NCI-H226 (cell line): Measurements from ENCODE around the gene PARVA.

Experiments used
- DNase-seq: peaks from one replicate; pipeline ENCODE4 v3.0.0-alpha.2; 2015

The PARVA gene

DNA sequence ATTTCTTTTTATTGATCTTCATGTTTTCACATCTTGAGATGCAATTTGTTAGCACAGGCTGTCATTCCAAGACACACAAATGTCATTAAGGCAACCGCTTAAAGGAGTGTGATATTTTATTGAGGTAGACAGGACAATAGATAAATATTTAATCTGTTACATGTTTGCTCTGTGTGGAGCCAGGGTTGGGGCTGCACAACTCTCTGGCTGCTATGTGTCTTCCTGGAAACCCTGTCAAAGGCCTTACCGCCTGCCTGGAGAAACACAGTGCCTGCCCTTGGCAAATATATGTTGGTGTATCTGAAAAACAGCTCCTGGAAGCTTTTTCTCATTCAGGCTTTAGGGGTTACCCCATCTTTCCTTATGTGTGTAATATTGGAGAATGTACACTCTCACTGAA, 157.2 kb downstream of the PARVA start:
- DNase-seq: no peak

DNA sequence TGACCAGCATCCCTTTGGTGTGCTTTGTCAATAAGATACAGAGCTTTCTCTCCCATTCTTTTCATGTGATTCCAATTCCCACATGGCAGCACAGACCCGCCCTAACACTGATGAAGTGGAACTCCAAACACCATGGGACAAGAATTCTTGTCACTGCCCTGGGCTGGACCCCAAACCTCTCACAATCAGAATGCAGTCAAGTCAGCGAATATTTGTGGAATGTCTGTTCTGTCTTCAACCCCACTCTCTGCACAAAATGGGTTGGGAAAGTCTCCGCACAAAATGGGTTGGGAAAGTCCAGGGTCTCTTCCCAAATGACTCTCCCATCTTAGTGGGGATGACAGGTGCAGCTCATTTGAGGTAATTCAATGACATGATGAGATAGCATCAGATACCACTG, 157.9 kb downstream of the PARVA start:
- no peak for DNase-seq

DNA sequence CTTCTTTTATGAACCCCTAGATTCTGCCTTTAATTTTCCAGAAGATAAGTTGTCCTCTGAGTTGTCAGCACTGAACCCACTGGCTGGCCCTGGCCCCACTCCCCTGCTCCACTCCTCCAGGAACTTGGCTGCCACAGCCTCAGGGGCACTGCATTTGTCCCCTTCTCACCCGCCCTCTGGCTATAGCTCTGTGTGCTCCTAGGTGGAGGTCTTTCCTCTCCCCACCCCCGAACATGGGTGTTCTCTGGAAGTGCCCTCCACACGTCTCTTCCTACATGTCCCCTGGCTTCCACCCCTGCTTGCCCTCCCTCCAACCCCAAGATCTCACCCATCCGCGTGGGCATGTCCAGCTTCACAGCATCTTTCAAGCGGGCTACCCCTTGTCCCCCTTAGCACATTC, 159.2 kb downstream of the PARVA start:
- DNase-seq: no peak

DNA sequence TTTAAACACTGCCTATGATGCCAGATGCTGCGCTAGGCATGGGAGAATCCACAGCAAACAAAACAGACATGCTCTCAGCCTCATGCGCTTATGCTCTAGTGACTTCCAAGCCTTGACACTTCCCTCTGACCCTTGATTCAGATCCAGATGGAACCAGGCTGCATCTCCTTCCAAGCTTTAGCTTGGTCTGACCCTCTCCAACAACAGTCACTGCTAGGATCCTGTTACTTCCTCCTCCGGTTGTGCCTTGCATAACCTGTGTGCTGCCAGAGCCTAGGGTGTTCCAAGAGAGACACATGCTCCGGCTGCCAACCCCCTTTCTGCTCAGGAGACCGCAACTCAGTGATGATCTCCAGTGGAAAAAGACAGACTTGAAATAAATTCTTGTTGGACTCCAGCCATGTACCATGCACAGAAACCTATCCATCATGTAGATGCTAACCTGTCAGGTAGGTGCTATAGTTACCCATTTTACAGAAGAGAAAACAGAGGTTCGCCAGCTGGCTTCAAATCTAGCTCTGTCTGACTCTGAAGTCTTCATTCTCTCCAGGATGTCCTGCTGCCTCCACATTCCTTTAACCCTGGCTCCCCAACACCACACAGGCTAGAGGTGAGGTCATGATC, 160.5 kb downstream of the PARVA start:
- DNase-seq: no peak

DNA sequence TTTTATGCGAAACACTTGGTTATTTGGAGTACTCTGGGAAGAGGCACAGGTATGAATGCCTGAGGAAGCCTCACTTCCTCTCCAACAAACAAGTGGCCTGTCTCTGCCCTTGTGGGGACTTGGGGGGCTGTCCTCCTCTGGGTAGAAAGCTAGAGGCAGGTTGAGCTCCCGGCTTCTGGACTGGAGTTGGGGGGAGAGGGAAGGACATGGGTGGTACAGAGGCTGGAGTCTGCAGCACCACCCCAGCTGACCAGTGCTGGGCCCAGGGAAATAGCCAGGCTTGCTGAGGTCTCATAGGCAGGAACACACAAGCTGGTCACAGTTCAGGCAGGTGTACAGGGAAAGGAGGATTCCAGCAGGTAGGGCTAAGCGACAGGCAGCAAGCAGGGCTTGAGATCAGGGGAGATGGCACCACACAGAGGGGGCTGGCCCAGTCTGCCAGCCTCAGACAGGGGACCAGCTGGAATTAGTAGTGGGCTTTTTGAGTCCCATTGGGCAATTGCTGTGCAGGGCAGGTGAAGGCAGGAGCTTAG, 161.6 kb downstream of the PARVA start:
- no peak for DNase-seq

DNA sequence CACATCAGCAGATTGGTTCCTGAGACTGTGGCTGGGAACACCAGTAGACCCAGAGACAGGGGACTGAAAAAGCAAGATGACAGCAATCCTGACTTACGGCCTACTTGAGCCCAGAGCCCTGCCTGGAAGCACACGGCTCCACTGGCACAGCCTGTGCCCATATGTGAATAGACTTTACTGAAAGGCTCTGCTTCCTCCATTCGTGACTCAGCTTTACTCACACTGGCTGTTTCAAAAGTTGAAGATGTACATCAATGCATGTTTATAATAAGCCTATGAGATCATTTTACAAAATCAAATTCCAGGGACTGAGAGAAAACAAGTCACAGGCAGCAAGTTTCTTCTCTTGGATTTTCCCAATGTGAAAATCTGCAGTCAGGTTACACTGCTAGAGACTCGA, 162.2 kb downstream of the PARVA start:
- DNase-seq: peak; percentile 81

DNA sequence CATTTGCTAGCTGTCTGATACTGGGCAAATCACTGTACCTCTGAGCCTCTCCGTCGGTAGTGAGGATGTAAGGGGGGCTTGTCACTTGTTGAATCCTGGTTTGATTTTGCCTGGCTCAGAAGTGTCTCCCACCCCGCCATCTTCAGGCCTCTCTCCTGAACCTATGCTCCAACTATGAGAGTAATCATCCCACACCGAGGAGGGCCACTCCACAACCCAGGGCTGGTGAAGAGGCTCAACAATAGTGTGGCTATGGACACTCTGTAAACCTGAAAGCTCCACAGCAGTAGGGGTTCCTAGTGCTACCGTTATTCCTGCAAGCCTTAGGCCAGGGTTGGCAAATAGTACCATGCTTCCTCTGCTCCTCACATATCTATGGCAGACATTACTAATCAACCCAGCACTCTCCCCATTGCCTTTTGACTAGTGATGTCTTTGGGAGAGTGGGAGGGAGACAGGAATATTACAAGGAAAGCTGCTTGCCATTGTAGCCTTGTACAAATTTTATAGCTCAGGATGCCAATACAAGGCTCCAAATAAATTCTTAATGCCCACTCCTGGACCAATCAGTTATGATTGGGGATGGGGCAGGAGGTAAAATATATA, 162.8 kb downstream of the PARVA start:
- peak; percentile 71 for DNase-seq

DNA sequence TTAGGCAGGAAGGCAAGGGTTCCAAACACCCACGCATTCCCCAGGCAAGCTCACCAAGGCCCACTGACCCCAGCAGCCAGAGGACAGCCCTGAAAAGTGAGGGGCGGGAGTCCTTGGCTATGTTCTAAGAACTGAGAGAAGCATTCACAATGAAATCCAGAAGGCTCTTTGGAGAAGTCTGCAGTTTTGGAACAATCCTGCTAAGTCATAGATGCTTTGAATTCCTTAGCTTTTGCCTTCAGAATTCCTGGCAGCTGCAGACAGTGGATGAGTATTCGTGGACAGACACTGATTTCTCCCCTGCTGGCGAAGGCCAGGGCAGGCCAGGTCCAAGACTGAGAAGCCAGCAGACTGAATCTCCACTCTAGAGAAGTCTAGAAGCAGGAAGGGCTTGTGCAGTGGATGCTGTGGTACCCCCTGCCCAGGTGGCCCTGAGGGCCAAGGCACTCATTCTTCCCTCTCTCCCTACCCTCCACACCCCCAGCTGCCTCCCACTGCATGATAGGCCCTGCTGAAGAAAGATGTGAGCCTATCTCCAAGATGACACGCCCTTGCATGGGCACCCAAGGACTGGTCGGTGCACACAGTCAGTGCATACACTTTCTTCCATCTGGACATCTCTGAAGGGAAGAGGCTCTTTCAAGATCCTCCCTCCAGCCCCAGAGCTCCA, 163.7 kb downstream of the PARVA start:
- DNase-seq: peak; percentile 93

DNA sequence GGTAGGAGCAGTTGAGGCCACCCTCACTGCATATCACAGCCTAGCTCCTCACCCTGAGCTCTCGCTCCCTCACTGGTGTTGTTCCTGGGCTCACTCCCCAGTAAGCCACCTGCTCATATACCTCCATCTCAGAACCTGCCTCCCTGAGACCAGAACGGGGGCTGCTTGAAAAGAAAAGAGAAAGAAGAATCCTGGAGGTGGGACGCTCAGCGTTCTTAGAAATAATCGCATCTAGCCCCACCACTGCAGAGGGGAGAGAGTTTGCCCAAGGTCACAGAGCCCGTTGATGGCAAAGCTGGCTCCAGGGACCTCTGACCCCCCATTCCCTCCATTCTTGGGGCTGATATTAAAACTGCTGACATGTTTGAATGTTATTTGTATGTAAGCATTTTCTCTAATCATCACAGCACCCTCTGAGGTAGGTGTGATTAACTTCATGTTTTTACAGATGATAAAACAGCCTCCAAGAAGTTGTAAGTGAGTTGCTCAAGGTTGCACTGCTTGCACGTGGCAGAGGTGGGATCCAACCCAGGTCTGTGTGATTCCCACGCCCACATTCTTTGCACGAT, 164.3 kb downstream of the PARVA start:
- DNase-seq: no peak

DNA sequence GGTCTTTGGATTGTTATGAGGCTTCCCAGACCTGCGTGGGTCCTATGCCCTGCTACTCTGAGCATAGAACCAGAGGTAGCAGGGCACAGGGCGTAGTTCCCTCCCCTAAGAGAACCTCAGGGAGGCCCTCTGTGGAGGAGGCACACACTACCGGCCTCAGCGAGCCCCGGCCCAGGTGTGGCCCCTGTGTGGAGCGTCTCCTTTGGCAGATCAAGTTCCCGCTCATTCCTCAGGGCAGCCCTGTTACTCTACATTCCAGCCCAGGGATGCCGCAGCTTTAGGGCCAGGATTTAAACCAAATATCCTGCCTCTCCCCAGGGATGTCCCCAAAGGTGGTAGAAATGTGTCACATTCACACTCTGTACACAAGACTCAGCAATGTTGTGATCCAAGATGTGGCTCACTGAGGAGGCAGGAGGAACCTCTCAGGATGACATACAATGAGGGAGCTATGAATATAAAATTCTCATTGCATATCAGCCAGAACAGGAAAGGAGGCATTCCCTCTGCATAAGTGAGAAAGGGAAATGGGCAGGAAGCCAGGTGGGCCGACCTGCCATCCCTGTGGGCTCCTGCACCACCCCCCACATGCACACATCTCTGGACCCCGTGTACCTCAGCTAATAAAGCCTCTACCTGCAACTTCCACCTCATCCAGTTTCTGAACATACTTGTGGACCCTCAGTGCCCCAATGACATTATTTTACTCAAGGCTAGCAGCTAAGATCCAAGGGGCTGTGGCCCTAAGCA, 165.0 kb downstream of the PARVA start:
- peak; percentile 43 for DNase-seq

DNA sequence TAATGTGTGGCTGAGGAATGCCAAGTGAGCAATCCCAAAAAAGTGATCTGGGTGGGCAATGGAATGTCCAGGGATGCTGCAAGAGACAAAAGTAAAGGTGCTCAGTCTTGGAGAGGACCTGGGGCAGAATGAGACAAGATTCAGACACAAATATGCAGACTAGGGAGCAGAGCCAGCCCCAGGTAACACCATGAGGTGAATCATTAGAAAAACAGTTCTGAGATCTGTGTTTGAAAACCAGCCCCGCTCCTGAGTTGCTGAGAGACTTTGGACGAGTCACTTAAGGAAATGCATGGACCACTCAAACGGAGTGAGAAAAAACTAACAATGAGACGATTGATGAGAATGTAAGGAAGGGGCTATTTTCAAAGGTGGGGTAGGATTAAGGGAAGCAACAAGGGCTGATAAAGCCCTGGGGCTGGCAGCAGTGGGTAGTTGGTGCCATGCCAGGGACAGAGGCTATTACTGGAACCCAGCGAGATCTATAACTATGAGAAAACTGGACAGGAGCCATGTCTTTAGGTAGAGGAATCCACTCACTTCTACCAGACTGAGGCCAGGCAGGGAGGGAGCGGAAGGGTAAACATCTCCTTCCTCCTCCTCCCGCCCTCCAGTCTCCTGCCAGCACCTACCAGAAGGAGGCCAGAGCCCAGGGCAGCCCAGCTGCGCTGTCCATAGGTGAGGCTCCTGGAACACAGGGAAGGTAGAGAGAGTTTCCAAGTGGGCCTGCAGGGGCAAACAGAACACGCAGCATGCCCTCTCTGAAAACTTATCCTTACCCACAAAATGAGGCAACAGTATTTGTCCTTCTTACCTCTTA, 166.4 kb downstream of the PARVA start:
- DNase-seq: peak; percentile 75

DNA sequence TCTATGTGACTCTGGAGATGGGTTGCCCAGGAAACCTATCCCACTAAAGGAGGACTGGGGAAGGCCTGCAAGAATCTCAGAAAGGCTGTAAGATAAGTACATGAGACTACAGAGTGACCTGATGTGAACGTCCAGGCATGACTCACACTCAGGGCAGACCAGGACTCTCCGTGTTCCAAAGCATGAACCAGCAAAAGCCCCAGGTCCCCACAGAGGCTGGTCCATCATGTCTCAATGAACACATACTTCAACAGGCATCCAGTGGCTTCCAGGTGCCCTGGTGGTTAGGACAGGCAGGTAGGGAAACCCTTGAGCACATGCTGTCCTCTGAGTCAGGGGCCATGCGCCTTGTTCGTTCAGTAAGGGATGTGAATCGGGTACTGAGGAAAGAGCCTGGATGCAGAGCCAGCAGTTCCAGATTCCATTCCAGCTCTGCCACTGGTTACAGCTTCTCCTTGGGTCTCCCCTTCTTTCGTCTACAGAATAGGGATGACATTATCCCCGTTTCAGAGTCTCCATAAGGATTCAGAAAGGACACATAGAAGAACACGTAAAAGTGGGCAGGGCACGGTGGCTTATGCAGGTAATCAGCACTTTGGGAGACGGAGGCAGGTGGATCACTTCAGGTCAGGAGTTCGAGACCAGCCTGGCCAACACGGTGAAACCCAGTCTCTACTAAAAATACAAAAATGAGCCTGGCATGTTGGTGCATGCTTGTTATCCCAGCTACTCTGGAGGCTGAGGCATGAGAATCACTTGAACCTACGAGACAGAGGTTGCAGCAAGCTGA, 167.8 kb downstream of the PARVA start:
- DNase-seq: no peak

DNA sequence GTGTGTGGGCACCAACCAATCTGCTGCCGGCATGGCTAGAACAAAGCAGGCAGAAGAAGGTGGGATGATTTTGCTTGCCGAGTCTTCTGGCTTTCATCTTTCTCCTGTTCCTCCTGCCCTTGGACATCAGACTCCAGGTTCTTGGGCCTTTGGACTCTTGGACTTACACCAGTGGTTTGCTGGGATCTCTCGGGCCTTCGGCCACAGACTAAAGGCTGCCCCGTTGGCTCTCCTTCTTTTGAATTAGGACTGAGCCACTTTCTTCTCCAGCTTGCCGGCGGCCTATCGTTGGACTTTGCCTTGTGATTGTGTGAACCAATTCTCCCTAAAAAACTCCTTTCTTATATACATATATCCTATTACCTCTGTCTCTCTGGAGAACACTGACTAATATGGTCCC, 168.8 kb downstream of the PARVA start:
- no peak for DNase-seq

DNA sequence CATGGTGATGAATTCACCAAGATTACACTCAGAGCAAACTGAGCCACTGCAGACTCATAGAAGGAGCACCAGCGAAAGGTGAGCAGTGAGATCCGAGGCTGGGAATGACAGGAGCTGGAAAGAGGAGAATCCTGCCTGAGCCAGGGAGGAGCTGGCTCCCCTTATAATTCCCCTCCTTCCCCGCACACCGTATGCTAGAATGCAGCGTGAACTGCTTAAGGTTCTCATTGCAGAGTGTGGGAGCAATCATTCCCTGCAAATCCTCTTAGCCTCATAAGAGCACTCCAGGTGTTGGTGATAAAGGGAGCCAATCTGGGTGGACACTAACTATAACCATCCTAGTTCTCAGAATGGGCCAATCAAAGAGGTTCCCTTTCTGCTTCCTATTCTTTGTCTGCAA, 169.3 kb downstream of the PARVA start:
- DNase-seq: no peak

DNA sequence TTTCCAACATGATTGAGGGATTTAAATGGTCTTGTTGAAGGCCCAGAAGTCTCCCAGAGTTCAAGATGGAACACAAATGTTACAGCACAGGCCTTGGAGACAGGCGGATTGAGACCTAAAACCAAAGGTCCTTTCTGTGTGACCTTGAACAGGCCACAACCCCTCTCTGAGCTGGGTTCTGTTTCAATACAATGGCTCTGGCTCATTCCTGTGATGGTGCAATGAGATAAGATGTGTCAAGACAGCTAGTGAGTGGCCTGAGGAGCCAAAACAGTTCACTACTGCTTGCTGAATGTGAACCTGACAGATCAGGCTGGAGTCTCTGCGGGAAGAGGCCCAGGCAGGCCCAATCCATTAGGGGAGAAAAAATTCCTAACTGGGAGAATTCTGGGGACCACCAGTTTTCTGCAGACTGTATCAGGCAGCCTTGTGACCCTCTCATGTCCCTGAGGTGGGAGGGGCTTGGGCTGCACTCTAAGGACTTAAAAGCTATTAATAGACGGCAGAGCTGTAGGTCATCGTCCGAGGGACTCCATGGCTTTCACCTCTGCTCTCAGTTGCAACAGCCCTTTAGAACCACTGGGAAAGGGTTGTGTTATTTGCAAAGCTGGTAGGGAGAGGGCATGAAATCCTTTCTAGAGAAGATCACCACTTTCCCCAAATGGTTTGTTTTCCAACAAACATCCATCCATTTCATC, 170.7 kb downstream of the PARVA start:
- DNase-seq: no peak

DNA sequence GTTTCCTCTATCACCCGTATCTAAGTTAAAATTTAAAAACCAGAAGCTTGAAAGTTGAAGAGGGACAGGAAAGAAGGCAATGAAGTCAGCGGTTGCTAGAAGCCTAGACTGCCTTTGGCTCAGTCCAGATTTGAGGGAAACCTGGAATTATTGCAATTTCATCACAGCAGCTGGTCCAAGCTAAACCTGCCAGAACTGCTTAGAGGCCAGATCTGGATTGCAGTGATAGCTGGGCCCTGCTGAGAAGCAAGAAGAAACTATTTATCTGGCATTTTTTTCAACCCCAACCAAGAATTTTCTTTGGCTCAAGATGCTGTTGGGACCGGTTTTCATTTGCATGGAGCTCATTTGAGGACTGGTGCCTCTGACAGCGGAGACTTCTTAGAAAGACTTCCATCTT, 175.3 kb downstream of the PARVA start:
- DNase-seq: no peak

DNA sequence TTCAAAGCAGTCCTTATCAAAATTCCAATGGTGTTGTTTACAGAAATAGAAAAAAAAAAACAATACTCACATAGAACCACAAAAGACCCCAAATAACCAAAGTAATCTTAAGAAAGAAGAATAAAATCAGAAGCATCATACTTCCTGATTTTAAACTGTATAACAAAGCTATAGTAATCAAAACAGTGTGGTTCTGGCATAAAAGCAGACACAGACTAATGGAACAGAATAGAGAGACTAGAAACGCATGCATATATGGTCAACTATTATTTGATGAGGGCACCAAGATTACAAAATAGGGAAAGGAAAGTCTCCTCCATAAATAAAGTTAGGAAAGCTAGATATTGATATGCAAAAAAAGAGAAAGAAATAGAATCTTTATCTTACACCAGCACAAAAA, 176.8 kb downstream of the PARVA start:
- DNase-seq: no peak

DNA sequence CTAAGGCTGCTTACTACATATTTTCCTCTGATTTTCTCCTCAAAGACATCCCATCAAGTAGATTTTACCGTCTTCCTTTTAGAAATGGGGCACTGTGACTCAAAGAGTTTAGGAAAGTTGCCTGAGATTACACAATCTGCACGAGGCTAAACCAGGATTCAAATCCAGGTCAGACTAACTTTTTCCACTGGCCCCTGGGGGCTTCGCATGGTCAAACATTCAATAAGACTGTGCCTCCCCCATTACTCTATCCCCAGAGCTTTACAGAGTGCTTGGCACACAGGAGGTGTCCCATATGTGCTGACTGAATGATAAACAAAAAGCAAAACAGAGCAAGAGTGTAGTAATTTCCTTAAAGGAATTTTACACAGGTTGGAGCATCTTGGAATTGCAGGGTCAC, 178.8 kb downstream of the PARVA start:
- DNase-seq: peak; percentile 29

DNA sequence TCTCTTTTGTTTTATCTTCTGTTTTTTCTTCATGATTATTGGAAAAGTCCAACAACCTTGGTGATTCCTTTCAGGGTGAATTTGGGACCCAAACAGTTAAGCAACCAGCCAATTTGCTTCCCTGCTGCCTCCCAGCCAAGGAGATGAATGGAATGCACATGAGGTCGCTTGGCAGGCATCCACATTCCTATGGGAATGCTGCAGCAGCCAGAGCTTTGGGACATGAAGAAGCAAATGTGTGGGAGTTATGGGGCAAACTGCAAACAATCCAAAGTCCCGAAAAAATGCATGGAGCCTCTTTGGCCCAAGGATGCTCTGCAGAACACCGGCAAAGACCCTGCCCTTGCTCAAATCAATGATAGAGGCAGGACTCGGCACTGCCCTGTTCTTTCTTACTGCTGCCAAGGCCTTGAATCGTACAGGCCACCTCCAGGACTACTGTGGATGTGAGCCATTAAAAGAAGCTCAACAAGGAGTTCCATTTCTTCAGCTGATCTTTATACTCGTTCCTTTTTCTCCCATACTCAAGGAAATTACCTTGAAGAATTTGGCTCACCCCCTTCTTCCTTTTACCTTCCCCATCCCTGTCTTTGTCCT, 179.5 kb downstream of the PARVA start:
- DNase-seq: peak; percentile 93

DNA sequence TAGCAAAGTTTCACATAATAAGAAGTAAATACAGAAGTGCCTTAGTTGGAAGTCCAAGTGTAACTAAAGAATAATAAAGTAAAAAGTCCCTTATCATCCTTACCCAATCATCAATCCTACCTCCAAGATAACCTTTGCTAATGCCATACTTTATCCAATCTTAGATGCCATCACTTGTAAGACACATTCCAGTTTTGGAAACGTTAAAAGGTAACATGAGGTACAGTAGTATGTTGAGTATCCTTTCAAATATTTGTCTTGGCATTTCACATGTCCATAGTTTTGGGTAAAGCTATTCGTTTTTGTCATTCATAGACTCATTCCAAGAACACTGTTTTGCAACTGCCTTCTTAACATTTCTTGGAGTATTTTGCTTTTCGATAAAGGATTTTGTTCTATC, 181.6 kb downstream of the PARVA start:
- no peak for DNase-seq
